Activated naive CD8-positive, alpha-beta T cell treated with anti-CD3 and anti-CD28 coated beads for 36 hours (primary cell): Measurements from ENCODE around the gene REEP3. TPM values are rescaled to one million over a fixed set of nuclear protein-coding genes. Genes with fewer than 3 reads are reported as not detected.
A peak's percentile ranks its signal among the peaks of the same experiment; 100 is the strongest.
"Not testable (repeated sequence)": the region's sequence is repeated elsewhere in the genome, so short reads cannot be mapped to it uniquely, and the experiment has no call there.

Experiments
- DNase-seq: peaks from one replicate; pipeline ENCODE4 v3.0.0; 2021
- H3K27ac Mint-ChIP-seq: one replicate; pipeline ENCODE4 v1.8.0; 2022; ENCODE audit warnings: mild to moderate bottlenecking, moderate library complexity, mixed read lengths
- H3K27me3 Mint-ChIP-seq: one replicate; pipeline ENCODE4 v1.8.0; 2022; ENCODE audit warnings: mild to moderate bottlenecking, mixed read lengths
- H3K36me3 Mint-ChIP-seq: one replicate; pipeline ENCODE4 v1.8.0; 2021; ENCODE audit warnings: mild to moderate bottlenecking, mixed read lengths
- H3K4me1 Mint-ChIP-seq: one replicate; pipeline ENCODE4 v1.8.0; 2021; ENCODE audit warnings: mixed read lengths
- H3K4me3 Mint-ChIP-seq: one replicate; pipeline ENCODE4 v1.8.0; 2022; ENCODE audit warnings: mild to moderate bottlenecking, moderate library complexity, mixed read lengths
- H3K9me3 Mint-ChIP-seq: one replicate; pipeline ENCODE4 v1.8.0; 2022; ENCODE audit warnings: mixed read lengths
- total RNA-seq, 2 experiments: library from RNA; stranded (reverse); gene quantifications; one replicate each; pipeline ENCODE4 v1.2.3, GENCODE V29; 2021

REEP3 gene
- 10 to 100 TPM; 17.4 to 20.7 TPM for total RNA-seq

DNA sequence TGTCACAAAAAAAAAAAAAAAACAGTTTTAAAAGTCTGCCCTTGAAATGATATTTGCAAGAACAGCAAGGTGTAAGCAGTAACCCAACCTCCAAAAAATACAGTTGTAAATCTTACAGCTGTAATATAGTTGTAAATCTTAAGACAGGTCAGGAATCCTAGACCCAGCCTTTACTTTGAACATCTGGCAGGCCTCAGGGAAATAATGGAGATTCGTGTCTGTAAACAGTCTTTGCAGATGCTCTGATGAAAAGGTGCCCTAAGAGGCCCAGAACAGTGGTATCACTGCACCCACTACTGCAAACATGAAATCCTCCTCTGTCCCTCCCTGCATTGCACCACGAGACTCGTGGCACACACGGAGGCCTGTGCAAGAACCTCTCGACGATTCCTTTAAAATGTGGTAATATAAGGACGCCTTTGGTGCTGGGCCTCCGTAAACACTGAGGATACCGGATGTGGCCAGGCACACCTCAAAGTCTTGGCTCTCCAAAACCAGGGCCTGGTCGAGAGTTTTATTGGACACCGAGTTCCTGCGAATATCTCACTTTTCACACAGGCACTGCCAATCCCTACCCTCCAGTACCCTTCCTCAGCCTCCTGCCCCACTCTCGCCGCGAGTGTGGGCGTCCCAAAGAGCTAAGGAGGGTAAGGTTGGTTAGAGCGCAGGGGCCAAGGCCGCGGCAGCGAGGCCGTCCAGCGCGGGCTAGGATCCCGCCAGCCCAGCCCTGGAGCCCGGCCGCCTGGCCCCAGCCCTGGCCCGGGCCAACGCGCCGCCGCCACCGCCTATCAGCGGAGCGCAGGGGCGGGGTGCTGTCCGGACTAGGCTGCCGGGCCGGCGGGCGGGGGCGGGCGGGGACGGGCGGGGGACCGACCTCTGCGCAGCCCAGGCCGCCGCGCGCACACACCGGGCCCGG lies at the start of gene REEP3:
Gene REEP3 (plus strand): TSS at position 902 of the 916 bp plus-strand sequence. CDS start 145 bp downstream, outside the sequence.
- Mint-ChIP-seq H3K4me3 (peak within 1 kb of the TSS; percentile 86), H3K36me3 (peaks cover 27% of the 10 kb centered on the region), H3K4me1 (peaks cover 59% of the 10 kb centered on the region), H3K27me3 (no peaks in the 10 kb centered on the region), H3K9me3 (no peaks in the 10 kb centered on the region), H3K27ac (peak within 1 kb of the TSS; percentile 87)
- DNase-seq = peak; percentile 72

- Mint-ChIP-seq H3K4me3 (no peak overlapping the region), H3K36me3 (peaks cover 8% of the 10 kb centered on the region), H3K27ac (no peak overlapping the region), H3K9me3 (no peaks in the 10 kb centered on the region), H3K27me3 (no peaks in the 10 kb centered on the region), H3K4me1 (peaks cover 19% of the 10 kb centered on the region)
- DNase-seq = no peak
These were observed 46.7 kb upstream of the REEP3 start for GRCh38 chr10:63474488-63474887.

- no peak overlapping the region for H3K27ac Mint-ChIP-seq
- peaks cover 10% of the 10 kb centered on the region for H3K36me3 Mint-ChIP-seq
- no peaks in the 10 kb centered on the region for H3K9me3 Mint-ChIP-seq
- no peak for DNase-seq
- no peaks in the 10 kb centered on the region for H3K27me3 Mint-ChIP-seq
- H3K4me1 Mint-ChIP-seq = peaks cover 18% of the 10 kb centered on the region
- H3K4me3 Mint-ChIP-seq = no peak overlapping the region
These were observed 43.3 kb upstream of the REEP3 start for GRCh38 chr10:63477927-63478326.

DNA sequence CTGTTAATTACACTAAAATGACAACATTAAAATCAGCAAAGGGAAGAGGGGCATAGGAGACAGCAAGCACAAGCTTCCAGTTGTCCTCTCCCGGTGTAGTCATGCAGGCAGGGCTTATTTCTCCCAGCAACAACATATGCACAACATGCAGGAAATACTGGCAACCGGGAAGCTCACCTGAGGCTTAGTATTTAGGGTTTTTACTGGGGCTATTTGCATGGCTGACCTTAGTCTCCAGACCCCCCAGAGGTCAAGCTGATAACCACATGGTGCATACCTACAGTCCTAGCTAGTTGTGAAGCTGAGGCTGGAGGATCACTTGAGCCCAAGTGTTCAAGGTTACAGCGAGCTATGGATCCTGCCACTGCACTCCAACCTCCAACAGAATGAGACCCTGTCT lies 42.6 kb upstream of the REEP3 start:
- peaks cover 18% of the 10 kb centered on the region for H3K4me1 Mint-ChIP-seq
- H3K27me3 Mint-ChIP-seq = no peaks in the 10 kb centered on the region
- DNase-seq = no peak
- H3K36me3 Mint-ChIP-seq = peaks cover 10% of the 10 kb centered on the region
- H3K27ac Mint-ChIP-seq = no peak overlapping the region
- no peaks in the 10 kb centered on the region for H3K9me3 Mint-ChIP-seq
- no peak overlapping the region for H3K4me3 Mint-ChIP-seq

DNA sequence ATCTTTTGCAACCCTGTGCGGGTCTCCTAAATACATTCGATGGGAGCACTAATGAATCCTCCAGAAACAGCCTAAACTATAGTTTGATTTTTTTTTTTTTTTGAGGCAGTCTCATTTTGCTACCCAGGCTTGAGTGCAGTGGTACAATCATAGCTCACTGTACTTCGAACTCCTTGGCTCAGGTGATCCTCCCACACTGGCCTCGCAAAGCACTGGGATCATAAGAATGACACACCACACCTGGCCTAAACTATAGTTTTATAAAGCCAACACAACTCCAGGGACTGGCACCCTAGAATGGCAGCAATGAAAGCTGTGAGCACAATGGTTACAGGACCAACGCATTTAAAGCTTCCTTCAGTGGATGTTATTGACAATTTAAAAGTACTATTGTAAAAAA lies 41.0 kb upstream of the REEP3 start:
- peaks cover 13% of the 10 kb centered on the region for H3K4me1 Mint-ChIP-seq
- no peak overlapping the region for H3K27ac Mint-ChIP-seq
- no peaks in the 10 kb centered on the region for H3K9me3 Mint-ChIP-seq
- peaks cover 14% of the 10 kb centered on the region for H3K36me3 Mint-ChIP-seq
- DNase-seq = no peak
- no peak overlapping the region for H3K4me3 Mint-ChIP-seq
- H3K27me3 Mint-ChIP-seq = no peaks in the 10 kb centered on the region

DNA sequence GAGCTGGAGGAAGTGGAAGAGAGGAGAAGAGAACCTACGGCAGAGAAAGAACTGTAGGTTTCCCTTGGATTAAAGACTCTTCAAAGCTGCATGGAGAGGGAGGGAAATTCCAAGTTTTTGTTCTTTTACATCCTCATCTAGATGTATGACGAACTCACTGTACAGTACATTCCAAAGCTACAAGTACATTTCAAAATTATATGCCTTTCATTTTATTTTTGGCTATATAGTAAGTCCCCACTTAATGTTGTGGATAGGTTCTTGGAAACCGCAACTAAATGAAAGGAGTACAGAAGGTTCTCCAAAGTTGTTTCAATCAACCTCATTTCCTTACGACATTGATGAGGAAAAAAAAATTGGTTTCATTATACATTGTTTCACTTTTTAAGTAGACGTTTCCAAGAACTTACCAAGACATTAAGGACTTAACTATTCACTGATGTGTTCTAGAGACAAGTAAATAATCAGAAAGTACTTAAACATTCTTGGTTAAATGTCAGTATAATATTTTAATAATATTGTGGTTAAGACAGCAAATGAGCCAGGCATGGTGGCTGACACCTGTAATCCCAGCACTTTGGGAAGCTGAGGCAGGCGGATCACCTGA lies 39.3 kb upstream of the REEP3 start:
- H3K9me3 Mint-ChIP-seq = no peaks in the 10 kb centered on the region
- no peaks in the 10 kb centered on the region for H3K27me3 Mint-ChIP-seq
- no peak for DNase-seq
- no peak overlapping the region for H3K27ac Mint-ChIP-seq
- H3K36me3 Mint-ChIP-seq = peaks cover 10% of the 10 kb centered on the region
- peaks cover 9% of the 10 kb centered on the region for H3K4me1 Mint-ChIP-seq
- H3K4me3 Mint-ChIP-seq = no peak overlapping the region

DNA sequence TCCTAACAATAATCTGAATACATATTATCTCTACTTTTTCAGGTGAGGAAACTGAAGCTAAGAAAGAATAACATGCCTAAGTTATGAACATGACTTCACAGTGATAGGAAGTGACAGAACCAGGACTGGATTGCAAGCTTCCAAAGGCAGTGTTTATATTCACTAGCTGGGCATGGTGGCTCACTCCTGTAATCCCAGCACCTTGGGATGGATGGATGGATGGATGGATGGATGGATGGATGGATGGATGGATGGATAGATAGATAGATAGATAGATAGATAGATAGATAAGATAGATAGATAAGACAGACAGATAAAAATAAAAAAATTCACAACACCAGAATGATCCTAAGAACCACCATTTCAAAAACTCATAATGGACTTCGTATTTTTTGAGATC lies 37.2 kb upstream of the REEP3 start:
- no peak for DNase-seq
- Mint-ChIP-seq H3K4me1 (peaks cover 9% of the 10 kb centered on the region), H3K27ac (no peak overlapping the region), H3K27me3 (no peaks in the 10 kb centered on the region), H3K4me3 (no peak overlapping the region), H3K36me3 (peaks cover 7% of the 10 kb centered on the region), H3K9me3 (no peaks in the 10 kb centered on the region)

- Mint-ChIP-seq H3K4me1 (peaks cover 9% of the 10 kb centered on the region), H3K36me3 (peaks cover 6% of the 10 kb centered on the region), H3K27ac (no peak overlapping the region), H3K9me3 (no peaks in the 10 kb centered on the region), H3K27me3 (no peaks in the 10 kb centered on the region), H3K4me3 (no peak overlapping the region)
- DNase-seq = no peak
These were observed 33.2 kb upstream of the REEP3 start for GRCh38 chr10:63487990-63488389.

DNA sequence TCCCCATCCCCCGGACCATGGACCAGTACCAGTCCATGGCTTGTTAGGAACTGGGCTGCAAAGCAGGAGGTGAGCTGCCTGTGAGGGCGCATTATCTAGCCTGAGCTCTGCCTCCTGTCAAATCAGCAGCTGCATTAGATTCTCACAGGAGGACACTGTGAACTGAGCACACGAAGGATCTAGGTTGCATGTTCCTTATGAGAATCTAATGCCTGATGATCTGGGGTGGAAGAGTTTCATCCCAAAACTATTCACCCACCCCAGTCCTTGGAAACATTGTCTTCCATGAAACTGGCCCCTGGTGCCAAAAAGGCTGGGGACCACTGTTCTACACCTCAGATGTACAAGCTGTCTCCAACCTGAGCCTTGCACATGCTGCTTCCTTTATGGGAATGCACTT lies 31.4 kb upstream of the REEP3 start:
- no peak for DNase-seq
- H3K4me1 Mint-ChIP-seq = peaks cover 9% of the 10 kb centered on the region
- H3K36me3 Mint-ChIP-seq = peaks cover 2% of the 10 kb centered on the region
- H3K9me3 Mint-ChIP-seq = no peaks in the 10 kb centered on the region
- H3K4me3 Mint-ChIP-seq = no peak overlapping the region
- no peak overlapping the region for H3K27ac Mint-ChIP-seq
- H3K27me3 Mint-ChIP-seq = no peaks in the 10 kb centered on the region

DNA sequence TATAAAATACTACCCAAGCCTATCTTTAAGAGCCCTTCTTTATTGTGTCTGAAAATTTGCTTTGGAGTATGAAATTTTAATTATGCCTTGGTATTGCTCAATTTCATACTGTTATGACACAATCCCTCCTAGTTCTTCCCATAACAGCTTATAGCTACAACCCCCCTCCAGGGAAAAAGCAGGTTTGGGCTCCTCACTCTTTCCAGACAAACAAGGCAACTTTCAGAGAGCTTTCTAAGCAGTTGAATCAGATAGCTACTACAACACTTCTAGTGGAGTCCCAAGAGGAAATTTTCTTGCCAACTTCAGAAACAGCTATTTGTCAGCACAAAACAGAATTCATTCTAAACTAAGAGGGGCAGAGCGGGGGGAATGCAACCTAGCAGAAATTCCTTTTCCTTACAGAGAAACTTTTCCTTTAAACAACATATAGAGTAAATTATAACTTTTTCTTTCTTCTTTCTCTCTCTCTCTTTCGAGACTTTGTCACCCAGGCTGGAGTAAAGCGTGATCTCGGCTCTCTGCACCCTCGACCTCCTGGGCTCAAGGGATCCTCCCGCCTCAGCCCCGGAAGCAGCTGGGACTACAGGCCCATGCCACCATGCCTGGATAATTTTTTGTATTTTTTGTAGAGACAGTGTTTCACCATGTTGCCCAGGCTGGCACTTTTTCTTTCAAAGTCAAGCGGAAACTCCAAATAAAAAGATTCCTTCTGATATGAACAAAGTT lies 29.4 kb upstream of the REEP3 start:
- Mint-ChIP-seq H3K27ac (no peak overlapping the region), H3K27me3 (no peaks in the 10 kb centered on the region), H3K9me3 (no peaks in the 10 kb centered on the region), H3K4me3 (no peak overlapping the region), H3K4me1 (peaks cover 16% of the 10 kb centered on the region), H3K36me3 (peaks cover 8% of the 10 kb centered on the region)
- no peak for DNase-seq

DNA sequence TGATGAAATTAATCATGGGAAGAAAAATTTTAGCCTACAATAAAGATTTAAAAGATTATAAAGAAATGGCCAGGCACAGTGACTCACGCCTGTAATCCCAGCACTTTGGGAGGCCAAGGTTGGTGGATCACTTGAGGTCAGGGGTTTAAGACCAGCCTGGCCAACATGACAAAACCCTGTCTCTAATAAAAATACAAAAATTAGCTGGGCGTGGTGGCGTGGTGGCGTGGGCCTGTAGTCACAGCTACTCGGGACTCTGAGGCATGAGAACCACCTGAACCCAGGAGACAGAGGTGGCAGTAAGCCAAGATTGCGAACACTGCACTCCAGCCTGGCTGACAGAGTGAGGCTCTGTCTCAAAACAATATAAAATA lies 28.9 kb upstream of the REEP3 start:
- H3K27me3 Mint-ChIP-seq, H3K9me3 Mint-ChIP-seq, DNase-seq, H3K4me3 Mint-ChIP-seq, H3K27ac Mint-ChIP-seq, H3K36me3 Mint-ChIP-seq: not testable (repeated sequence)
- H3K4me1 Mint-ChIP-seq = peaks cover 17% of the 10 kb centered on the region

DNA sequence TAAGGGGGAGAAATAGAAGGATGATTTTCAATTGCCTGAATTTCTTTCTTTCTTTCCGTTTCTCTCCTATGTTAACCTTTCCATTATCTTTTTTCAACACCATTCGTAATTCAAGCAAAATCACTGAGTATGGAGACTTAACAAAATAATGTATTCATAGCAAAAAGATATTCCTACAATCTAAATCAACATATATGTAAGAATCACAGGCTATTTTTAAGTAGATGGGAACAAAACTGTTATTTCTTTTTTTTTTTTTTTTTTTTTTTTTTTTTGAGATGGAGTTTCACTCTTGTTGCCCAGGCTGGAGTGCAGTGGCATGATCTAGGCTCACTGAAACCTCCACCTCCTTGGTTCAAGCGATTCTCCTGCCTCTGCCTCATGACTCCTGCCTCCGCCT lies 28.2 kb upstream of the REEP3 start:
- H3K9me3 Mint-ChIP-seq = no peaks in the 10 kb centered on the region
- no peak for DNase-seq
- peaks cover 19% of the 10 kb centered on the region for H3K4me1 Mint-ChIP-seq
- H3K36me3 Mint-ChIP-seq = peaks cover 10% of the 10 kb centered on the region
- no peak overlapping the region for H3K4me3 Mint-ChIP-seq
- no peaks in the 10 kb centered on the region for H3K27me3 Mint-ChIP-seq
- H3K27ac Mint-ChIP-seq = no peak overlapping the region

- Mint-ChIP-seq H3K4me1 (peaks cover 24% of the 10 kb centered on the region), H3K36me3 (peaks cover 12% of the 10 kb centered on the region), H3K4me3 (no peak overlapping the region), H3K27ac (no peak overlapping the region), H3K27me3 (no peaks in the 10 kb centered on the region), H3K9me3 (no peaks in the 10 kb centered on the region)
- DNase-seq = no peak
These were observed 26.2 kb upstream of the REEP3 start for GRCh38 chr10:63494951-63495350.

DNA sequence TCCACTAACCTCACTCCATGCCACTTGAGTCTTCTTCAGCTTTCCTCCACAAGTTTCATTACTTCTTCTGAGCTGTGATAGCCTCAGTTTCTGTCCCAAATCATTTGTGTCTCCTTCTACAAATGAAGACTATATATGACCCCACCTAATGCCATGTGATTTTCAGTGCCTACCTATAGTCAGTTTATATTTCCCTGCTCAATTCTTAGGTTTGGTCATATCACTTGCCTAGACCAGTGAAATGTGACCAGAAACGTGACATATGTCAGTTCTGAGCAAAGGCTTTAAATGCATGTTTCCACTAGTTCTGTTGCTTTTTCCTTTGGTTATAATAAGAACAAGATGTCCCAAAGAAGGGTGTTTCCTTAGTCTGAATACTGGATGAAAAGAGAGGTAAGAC lies 24.6 kb upstream of the REEP3 start:
- H3K27me3 Mint-ChIP-seq = no peaks in the 10 kb centered on the region
- peaks cover 24% of the 10 kb centered on the region for H3K4me1 Mint-ChIP-seq
- no peak for DNase-seq
- H3K4me3 Mint-ChIP-seq = no peak overlapping the region
- no peaks in the 10 kb centered on the region for H3K9me3 Mint-ChIP-seq
- H3K27ac Mint-ChIP-seq = no peak overlapping the region
- H3K36me3 Mint-ChIP-seq = peaks cover 16% of the 10 kb centered on the region

DNA sequence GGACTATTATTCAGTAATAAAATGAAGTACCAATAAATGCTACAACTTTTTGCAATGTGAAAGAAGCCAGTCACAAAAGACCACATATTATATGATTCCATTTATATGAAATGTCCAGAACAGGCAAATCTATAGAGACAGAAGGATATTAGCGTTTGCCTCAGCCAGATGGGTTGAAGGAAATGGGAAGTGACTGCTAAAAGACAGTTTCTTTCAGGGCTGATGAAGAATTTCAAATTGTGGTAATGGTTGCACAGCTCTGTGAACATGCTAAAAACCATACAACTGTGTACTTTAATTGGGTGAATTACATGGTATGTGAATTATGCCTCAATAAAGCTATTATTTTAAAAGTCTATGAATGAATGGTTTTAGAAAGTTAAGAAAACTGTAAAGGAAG lies 23.9 kb upstream of the REEP3 start:
- no peaks in the 10 kb centered on the region for H3K9me3 Mint-ChIP-seq
- no peak for DNase-seq
- H3K4me3 Mint-ChIP-seq = no peak overlapping the region
- H3K36me3 Mint-ChIP-seq = peaks cover 17% of the 10 kb centered on the region
- H3K27ac Mint-ChIP-seq = no peak overlapping the region
- no peaks in the 10 kb centered on the region for H3K27me3 Mint-ChIP-seq
- peaks cover 20% of the 10 kb centered on the region for H3K4me1 Mint-ChIP-seq
